Measurements from ENCODE around the gene CAGE1.

- TF ChIP-seq NR2C1 (IDR thresholded peaks at IDR 0.05), result no peak
- no peak for TF ChIP-seq ZNF274 (IDR thresholded peaks at IDR 0.05; ENCODE audit: insufficient read depth, insufficient read length)
- TF ChIP-seq RFX5 (IDR thresholded peaks at IDR 0.05; ENCODE audit: low read depth, low read length), result no peak
- TF ChIP-seq, protein P1, sequence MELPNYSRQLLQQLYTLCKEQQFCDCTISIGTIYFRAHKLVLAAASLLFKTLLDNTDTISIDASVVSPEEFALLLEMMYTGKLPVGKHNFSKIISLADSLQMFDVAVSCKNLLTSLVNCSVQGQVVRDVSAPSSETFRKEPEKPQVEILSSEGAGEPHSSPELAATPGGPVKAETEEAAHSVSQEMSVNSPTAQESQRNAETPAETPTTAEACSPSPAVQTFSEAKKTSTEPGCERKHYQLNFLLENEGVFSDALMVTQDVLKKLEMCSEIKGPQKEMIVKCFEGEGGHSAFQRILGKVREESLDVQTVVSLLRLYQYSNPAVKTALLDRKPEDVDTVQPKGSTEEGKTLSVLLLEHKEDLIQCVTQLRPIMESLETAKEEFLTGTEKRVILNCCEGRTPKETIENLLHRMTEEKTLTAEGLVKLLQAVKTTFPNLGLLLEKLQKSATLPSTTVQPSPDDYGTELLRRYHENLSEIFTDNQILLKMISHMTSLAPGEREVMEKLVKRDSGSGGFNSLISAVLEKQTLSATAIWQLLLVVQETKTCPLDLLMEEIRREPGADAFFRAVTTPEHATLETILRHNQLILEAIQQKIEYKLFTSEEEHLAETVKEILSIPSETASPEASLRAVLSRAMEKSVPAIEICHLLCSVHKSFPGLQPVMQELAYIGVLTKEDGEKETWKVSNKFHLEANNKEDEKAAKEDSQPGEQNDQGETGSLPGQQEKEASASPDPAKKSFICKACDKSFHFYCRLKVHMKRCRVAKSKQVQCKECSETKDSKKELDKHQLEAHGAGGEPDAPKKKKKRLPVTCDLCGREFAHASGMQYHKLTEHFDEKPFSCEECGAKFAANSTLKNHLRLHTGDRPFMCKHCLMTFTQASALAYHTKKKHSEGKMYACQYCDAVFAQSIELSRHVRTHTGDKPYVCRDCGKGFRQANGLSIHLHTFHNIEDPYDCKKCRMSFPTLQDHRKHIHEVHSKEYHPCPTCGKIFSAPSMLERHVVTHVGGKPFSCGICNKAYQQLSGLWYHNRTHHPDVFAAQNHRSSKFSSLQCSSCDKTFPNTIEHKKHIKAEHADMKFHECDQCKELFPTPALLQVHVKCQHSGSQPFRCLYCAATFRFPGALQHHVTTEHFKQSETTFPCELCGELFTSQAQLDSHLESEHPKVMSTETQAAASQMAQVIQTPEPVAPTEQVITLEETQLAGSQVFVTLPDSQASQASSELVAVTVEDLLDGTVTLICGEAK (IDR thresholded peaks at IDR 0.05; ENCODE audit: borderline replicate concordance), result no peak
Measured at GRCh38 chr6:7406743-7407142, 17.2 kb upstream of the CAGE1 start.

All from GM12878 (cell line).